Measurements from ENCODE around the gene CHRNA1.

- no peak for TF ChIP-seq CTCF (IDR thresholded peaks at IDR 0.05)
- TF ChIP-seq POLR2A (IDR thresholded peaks at IDR 0.05): no peak
- TF ChIP-seq EP300 (IDR thresholded peaks at IDR 0.05): no peak
These were observed 55.6 kb downstream of the CHRNA1 start for GRCh38 chr2:174708713-174709112.
